ENCODE results near the gene KCTD3.

GRCh38 chr1:215529571-215529970 lies 37.5 kb upstream of the KCTD3 start:
- TF ChIP-seq CTCF (IDR thresholded peaks at IDR 0.05) = no peak
- no peak for TF ChIP-seq POLR2A (IDR thresholded peaks at IDR 0.05)

Data from heart left ventricle (tissue), 13 donors.